ENCODE results near the gene FAM162A.
"Not testable (repeated sequence)": the region's sequence is repeated elsewhere in the genome, so short reads cannot be mapped to it uniquely, and the experiment has no call there.

The FAM162A gene

DNA sequence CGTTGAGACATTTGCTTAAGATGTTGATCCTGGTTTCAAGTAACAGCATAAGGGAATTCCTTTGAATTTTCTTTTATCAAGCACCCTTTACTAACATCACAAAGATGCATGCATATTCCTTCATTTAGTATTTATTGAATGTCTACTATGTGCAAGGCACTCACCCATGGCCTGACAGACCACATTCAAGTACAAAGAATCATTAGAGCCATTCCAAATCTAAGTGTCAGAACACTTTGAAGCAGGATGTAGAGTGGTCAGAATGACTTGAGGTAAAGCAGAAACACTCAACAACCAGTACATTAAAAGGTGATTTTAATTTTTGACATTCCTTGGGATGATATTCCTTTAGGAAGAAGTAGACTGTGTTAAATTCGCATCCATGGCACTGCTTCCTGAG, 37.9 kb downstream of the FAM162A start:
- no peak for DNase-seq

GRCh38 chr3:122427857-122428471, 44.0 kb downstream of the FAM162A start:
- no peak for DNase-seq

DNA sequence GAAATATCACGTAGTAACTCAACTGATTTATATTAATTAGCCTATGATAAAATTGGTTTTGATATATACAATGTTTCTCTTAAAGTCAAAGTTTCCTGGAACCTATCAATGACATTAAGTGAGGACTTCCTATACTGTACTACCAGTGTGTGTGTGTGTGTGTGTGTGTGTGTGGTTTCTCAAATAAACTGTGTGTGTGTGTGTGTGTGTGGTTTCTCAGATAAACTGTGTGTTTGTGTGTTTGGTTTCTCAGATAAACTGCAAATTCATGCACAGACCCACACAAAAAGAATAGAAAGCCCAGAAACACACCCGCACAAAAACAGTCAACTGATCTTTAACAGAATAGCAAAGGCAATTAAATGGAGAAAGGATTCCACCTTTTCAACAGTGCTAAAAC, 46.4 kb downstream of the FAM162A start:
- DNase-seq: no peak

DNA sequence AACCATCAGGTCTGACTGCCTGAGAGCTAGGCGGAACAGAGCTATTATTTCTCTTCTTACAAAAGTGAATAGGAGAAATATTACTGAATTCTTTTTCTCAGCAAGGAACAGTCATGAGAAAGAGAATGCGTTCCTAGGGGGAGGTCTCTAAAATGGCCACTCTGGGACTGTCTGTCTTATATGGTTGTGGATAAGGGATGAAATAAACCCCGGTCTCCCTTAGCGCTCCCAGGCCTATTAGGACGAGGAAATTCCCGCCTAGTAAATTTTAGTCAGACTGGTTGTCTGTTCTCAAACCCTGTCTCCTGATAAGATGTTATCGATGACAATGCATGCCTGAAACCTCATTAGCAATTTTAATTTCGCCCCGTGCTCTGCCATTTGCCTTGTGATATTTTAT, 52.0 kb downstream of the FAM162A start:
- no peak for DNase-seq

DNA sequence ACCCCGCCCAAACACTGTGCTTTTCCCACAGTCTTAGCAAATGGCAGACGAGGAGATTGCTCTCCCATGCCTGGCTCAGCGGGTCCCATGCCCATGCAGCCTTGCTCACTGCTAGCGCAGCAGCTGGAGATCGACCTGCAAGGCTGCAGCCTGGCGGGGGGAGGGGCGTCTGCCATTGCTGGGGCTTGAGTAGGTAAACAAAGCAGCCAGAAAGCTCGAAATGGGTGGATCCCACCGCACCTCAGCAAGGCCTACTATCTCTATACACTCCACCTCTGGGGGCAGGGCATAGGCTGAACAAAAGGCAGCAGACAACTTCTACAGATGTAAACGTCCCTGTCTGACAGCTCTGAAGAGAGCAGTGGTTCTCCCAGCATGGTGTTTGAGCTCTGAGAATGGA, 59.1 kb downstream of the FAM162A start:
- no peak for DNase-seq

GRCh38 chr3:122443762-122444490, 59.9 kb downstream of the FAM162A start:
- not testable (repeated sequence) for DNase-seq

GRCh38 chr3:122444491-122444887, 60.5 kb downstream of the FAM162A start:
- DNase-seq: not testable (repeated sequence)

DNA sequence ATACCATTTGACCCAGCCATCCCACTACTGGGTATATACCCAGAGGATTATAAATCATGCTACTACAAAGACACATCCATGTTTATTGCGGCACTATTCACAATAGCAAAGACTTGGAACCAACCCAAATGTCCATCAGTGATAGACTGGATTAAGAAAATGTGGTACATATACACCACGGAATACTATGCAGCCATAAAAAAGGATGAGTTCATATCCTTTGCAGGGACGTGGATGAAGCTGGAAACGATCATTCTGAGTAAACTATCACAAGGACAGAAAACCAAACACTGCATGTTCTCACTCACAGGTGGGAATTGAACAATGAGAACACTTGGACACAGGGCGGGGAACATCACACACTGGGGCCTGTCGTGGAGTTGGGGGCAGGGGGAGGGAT, 64.2 kb downstream of the FAM162A start:
- not testable (repeated sequence) for DNase-seq

DNA sequence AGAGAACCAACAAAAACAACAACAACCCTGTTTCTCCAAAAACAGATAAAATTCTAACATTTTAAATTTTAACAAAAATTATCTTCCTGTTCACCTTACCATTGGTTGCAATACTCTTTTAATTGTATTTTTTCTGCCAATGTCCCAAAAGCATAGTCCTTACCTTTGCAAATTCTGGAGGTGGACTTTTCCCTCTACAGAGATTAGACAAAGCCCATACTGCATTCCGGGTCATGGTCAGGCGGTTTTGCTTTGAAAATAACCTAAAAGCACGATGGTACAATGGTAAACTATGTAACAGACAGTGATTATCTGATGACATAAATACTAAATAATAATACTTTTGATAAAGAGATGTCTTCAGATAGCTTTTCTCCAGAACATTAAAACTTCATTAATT, 67.4 kb downstream of the FAM162A start:
- no peak for DNase-seq

DNA sequence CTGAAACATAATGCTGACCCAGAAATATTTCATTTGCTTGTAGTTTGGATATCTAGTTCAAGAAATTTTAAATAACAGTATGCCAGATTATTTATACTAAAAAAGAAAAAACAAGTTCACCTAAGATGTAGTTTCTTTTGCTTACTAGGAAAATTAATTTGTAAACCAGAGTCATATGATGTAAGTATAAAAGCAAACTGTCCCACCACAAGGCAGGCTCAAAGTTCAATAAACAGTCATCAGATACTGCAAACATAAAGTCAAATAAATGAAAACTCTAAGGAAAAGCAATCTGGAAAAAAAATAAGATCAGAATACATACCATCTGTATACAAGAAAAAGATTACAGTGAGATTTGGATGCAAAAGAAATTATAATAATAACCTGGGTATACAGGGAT, 72.1 kb downstream of the FAM162A start:
- DNase-seq: no peak

- no peak for DNase-seq
Observed at GRCh38 chr3:122457706-122458105, 73.7 kb downstream of the FAM162A start.

DNA sequence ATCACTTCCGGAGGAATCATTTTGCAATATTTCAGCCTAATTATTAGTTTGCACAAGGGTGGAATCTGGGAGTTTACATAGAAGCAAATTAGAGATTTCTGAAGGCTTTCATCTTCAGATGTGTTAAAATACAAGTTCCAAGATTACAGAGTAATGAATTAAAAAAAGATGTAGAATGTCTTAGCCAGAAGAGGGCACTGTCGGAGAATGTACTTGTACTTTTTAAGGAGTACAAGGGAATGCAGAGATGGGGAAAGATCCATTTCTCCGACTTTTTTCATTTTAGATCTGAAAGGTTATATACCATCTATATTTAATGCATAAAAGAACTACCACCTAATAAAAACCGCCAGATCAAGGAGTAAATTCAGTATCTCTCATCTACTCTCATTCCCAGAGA, 75.0 kb downstream of the FAM162A start:
- no peak for DNase-seq

- no peak for DNase-seq
Observed at GRCh38 chr3:122461806-122462205, 77.8 kb downstream of the FAM162A start.

All from right hindlimb (tissue), 1 donor.